ENCODE measurements around the gene PNLIPRP1.

The PNLIPRP1 gene
- total RNA-seq = 0 reads per million in 2 donors

GRCh38 chr10:116590590-116591444 is at the start of gene PNLIPRP1:
Gene PNLIPRP1 (plus strand): TSS chr10:116590959. CDS start chr10:116591130, 171 bp downstream.
- DNase-seq = no peak

GRCh38 chr10:116542007-116542677 is 48.6 kb upstream of the PNLIPRP1 start:
- no peak for DNase-seq

- DNase-seq = no peak
These were observed 45.6 kb upstream of the PNLIPRP1 start for GRCh38 chr10:116545122-116545521.

- DNase-seq = no peak
These were observed 45.0 kb upstream of the PNLIPRP1 start, which contains the start of gene PNLIP for GRCh38 chr10:116545756-116546155. Gene PNLIP (plus strand): TSS chr10:116545931. CDS start chr10:116546093, 162 bp downstream.

- no peak for DNase-seq
These were observed 42.5 kb upstream of the PNLIPRP1 start for GRCh38 chr10:116548301-116548700.

GRCh38 chr10:116553378-116553980 is 37.3 kb upstream of the PNLIPRP1 start:
- no peak for DNase-seq

GRCh38 chr10:116554628-116555027 is 36.1 kb upstream of the PNLIPRP1 start:
- DNase-seq = no peak

- no peak for DNase-seq
These were observed 34.9 kb upstream of the PNLIPRP1 start for GRCh38 chr10:116555880-116556279.

GRCh38 chr10:116557305-116557880 is 33.4 kb upstream of the PNLIPRP1 start:
- DNase-seq = no peak

- no peak for DNase-seq
These were observed 25.2 kb upstream of the PNLIPRP1 start for GRCh38 chr10:116565534-116565933.

GRCh38 chr10:116566932-116567331 is 23.8 kb upstream of the PNLIPRP1 start:
- DNase-seq = no peak

- DNase-seq = no peak
These were observed 23.4 kb upstream of the PNLIPRP1 start for GRCh38 chr10:116567335-116567734.

GRCh38 chr10:116574797-116575196 is 16.0 kb upstream of the PNLIPRP1 start:
- DNase-seq = no peak

- no peak for DNase-seq
These were observed 2.7 kb upstream of the PNLIPRP1 start for GRCh38 chr10:116587878-116588591.

- DNase-seq = no peak
These were observed 1.8 kb upstream of the PNLIPRP1 start for GRCh38 chr10:116588995-116589394.

- DNase-seq = no peak
These were observed 833 bp upstream of the PNLIPRP1 start for GRCh38 chr10:116589926-116590325.

- DNase-seq = no peak
These were observed 2.5 kb downstream of the PNLIPRP1 start for GRCh38 chr10:116593139-116593740.

- no peak for DNase-seq
These were observed 3.8 kb downstream of the PNLIPRP1 start for GRCh38 chr10:116594525-116595035.

- no peak for DNase-seq
These were observed 5.3 kb downstream of the PNLIPRP1 start for GRCh38 chr10:116596062-116596461.

GRCh38 chr10:116597543-116597942 is 6.8 kb downstream of the PNLIPRP1 start:
- DNase-seq = no peak

- DNase-seq = no peak
These were observed 7.6 kb downstream of the PNLIPRP1 start for GRCh38 chr10:116598329-116598728.

GRCh38 chr10:116599991-116600390 is 9.2 kb downstream of the PNLIPRP1 start:
- no peak for DNase-seq
